ENCODE results near the gene SSUH2. TPM values are rescaled to one million over a fixed set of nuclear protein-coding genes. Genes with fewer than 3 reads are reported as not detected.

SSUH2 gene
- total RNA-seq, 1 donor from 2014 or later: 1.4 TPM

DNA sequence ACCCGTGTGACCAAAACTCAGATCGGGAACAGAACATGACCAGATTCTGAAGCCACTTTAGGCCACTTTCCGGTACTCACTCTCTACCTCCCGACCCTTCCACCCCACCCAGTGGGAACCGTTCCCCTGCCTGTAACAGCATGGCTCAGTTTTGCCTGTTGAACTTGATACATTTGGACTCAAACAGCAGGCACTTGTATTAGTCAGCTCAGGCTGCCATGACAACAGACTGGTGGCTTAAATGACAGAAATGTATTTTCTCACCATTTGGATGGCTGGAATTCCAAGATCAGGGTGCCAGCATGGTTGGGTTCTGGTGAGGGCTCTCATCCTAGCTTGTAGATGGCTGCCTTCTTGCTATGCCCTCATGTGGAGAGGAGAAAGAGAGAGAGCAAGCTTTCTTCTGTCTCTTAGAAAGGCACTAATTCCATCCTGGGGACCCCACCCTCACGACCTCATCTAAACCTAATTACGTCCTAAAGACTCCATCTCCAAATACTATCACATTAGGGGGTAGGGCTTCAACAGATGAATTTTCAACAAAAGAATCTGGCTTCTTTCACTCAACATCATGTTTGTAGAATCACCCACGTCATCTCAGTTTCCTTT lies 9.3 kb upstream of the SSUH2 start:
- Mint-ChIP-seq H3K4me3 (no peak overlapping the region), H3K27me3 (peaks cover 22% of the 10 kb centered on the region), H3K4me1 (ENCODE audit: unreplicated experiment) (peaks cover 33% of the 10 kb centered on the region), H3K27ac (no peak overlapping the region), H3K9me3 (peaks cover 10% of the 10 kb centered on the region), H3K36me3 (peaks cover 7% of the 10 kb centered on the region)
- DNase-seq (ENCODE audit: extremely low spot score, unreplicated experiment): no peak
- TF ChIP-seq, protein P1, sequence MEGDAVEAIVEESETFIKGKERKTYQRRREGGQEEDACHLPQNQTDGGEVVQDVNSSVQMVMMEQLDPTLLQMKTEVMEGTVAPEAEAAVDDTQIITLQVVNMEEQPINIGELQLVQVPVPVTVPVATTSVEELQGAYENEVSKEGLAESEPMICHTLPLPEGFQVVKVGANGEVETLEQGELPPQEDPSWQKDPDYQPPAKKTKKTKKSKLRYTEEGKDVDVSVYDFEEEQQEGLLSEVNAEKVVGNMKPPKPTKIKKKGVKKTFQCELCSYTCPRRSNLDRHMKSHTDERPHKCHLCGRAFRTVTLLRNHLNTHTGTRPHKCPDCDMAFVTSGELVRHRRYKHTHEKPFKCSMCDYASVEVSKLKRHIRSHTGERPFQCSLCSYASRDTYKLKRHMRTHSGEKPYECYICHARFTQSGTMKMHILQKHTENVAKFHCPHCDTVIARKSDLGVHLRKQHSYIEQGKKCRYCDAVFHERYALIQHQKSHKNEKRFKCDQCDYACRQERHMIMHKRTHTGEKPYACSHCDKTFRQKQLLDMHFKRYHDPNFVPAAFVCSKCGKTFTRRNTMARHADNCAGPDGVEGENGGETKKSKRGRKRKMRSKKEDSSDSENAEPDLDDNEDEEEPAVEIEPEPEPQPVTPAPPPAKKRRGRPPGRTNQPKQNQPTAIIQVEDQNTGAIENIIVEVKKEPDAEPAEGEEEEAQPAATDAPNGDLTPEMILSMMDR (conservative IDR thresholded peaks at IDR 0.05): no peak

DNA sequence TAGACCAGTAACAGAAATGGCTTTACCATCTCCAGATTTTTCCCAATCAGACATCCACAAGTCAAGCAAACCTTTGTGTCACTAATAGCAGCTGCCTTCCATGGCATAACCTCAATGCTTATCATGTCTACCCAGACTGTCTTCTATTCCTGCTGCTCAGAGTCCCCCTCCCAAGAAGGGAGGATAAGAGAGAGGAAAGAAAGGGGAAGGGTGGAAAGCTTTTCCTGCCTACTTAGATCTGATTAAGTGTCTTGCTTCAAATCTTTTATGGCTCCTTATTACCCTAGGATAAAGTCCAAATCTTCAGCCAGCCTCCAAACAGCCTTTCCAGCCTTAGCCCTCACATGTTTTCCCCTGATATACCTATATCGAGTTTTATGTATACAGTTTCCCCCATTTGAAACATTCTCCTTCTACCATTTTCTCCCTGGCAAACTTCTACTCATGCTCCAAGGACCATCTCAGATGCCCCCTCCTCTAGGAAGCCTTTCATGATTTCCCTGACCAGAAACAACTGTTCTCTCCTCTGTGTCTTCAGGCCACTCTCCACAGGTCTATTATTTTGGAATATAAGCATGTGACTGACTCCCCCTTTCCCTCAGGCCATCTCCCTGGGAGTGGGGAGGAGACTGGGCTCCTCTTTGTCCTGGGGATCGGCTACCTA lies 7.9 kb upstream of the SSUH2 start:
- Mint-ChIP-seq H3K27me3 (peaks cover 22% of the 10 kb centered on the region), H3K4me3 (no peak overlapping the region), H3K9me3 (peaks cover 10% of the 10 kb centered on the region), H3K4me1 (ENCODE audit: unreplicated experiment) (peaks cover 25% of the 10 kb centered on the region), H3K27ac (no peak overlapping the region), H3K36me3 (peaks cover 7% of the 10 kb centered on the region)
- no peak for DNase-seq (ENCODE audit: extremely low spot score, unreplicated experiment)
- TF ChIP-seq, protein P1 (conservative IDR thresholded peaks at IDR 0.05): no peak

GRCh38 chr3:8651418-8652323 lies 7.1 kb upstream of the SSUH2 start:
- no peak for DNase-seq (ENCODE audit: extremely low spot score, unreplicated experiment)
- H3K9me3 Mint-ChIP-seq: peaks cover 10% of the 10 kb centered on the region
- H3K4me1 Mint-ChIP-seq (ENCODE audit: unreplicated experiment): peaks cover 25% of the 10 kb centered on the region
- no peak overlapping the region for H3K27ac Mint-ChIP-seq
- H3K36me3 Mint-ChIP-seq: peaks cover 7% of the 10 kb centered on the region
- H3K27me3 Mint-ChIP-seq: peaks cover 18% of the 10 kb centered on the region
- TF ChIP-seq, protein P1 (conservative IDR thresholded peaks at IDR 0.05): no peak
- no peak overlapping the region for H3K4me3 Mint-ChIP-seq

- peaks cover 18% of the 10 kb centered on the region for H3K27me3 Mint-ChIP-seq
- peaks cover 10% of the 10 kb centered on the region for H3K9me3 Mint-ChIP-seq
- H3K36me3 Mint-ChIP-seq: peaks cover 7% of the 10 kb centered on the region
- H3K27ac Mint-ChIP-seq: no peak overlapping the region
- TF ChIP-seq, protein P1 (conservative IDR thresholded peaks at IDR 0.05): no peak
- H3K4me3 Mint-ChIP-seq: no peak overlapping the region
- H3K4me1 Mint-ChIP-seq (ENCODE audit: unreplicated experiment): peaks cover 20% of the 10 kb centered on the region
- DNase-seq (ENCODE audit: extremely low spot score, unreplicated experiment): no peak
Measured at GRCh38 chr3:8650583-8651416, 6.2 kb upstream of the SSUH2 start.

DNA sequence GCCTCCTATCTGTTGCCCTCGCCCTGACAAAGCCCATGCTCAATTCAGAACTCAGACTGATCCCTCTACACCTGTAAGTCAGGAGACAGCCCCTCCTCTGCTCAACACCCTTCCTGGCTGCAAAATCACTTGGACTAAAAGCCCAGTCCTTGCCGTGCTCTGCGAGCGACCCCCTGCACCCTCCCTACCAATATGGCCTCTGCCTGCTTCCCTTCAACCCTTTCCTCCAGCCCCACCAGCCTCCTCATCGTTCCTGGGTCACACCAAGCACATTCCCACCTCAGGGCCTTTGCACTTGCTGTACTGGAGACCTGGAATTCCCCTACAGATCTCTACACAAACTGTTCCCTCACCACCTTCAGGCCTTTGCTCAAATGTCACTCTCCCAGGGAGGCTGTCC lies 5.2 kb upstream of the SSUH2 start:
- DNase-seq (ENCODE audit: extremely low spot score, unreplicated experiment): no peak
- Mint-ChIP-seq H3K27ac (no peak overlapping the region), H3K4me3 (no peak overlapping the region), H3K36me3 (peaks cover 4% of the 10 kb centered on the region), H3K27me3 (peaks cover 15% of the 10 kb centered on the region), H3K9me3 (peaks cover 6% of the 10 kb centered on the region), H3K4me1 (ENCODE audit: unreplicated experiment) (peaks cover 14% of the 10 kb centered on the region)
- TF ChIP-seq, protein P1 (conservative IDR thresholded peaks at IDR 0.05): no peak
